ENCODE data around the gene THEMIS. TPM values are rescaled to one million over a fixed set of nuclear protein-coding genes. Genes with fewer than 3 reads are reported as not detected.

Gene THEMIS
- total and polyA plus RNA-seq, 2 donors (not counting 1 experiment from before 2014, with no cell fraction given), result not detected

- no peak overlapping the region for H3K9ac ChIP-seq (ENCODE audit: insufficient read depth, low read length)
- no peaks in the 10 kb centered on the region for H4K20me1 ChIP-seq (ENCODE audit: control insufficient read depth, extremely low read depth, insufficient read depth, low read length)
- H3K4me2 ChIP-seq (ENCODE audit: extremely low read depth, insufficient read depth, low read length), result no peak overlapping the region
- no peaks in the 10 kb centered on the region for H3K9me3 ChIP-seq (ENCODE audit: control insufficient read depth, insufficient read depth, low read depth, low read length)
- H3K79me2 ChIP-seq (ENCODE audit: control insufficient read depth, insufficient read depth, low read length), result no peaks in the 10 kb centered on the region
- H3K27me3 ChIP-seq (ENCODE audit: control insufficient read depth, insufficient read depth, low read length), result no peaks in the 10 kb centered on the region
- no peak for DNase-seq (ENCODE audit: low read depth in 2 of 2)
- no peaks in the 10 kb centered on the region for H3K36me3 ChIP-seq (ENCODE audit: control insufficient read depth, insufficient read depth, low read length)
- H3K4me1 ChIP-seq (ENCODE audit: control insufficient read depth, extremely low read depth, insufficient read depth, low read length), result no peaks in the 10 kb centered on the region
- H3K27ac ChIP-seq (ENCODE audit: insufficient read depth, low read length), result no peak overlapping the region
- no peak overlapping the region for H3K4me3 ChIP-seq (replicated peaks in 1 of 4; ENCODE audit: control extremely low read depth in 1 of 4, insufficient read depth in 1 of 4, low read depth in 3 of 4, low read length in 4 of 4)
- no peak for TF ChIP-seq CTCF (conservative IDR thresholded peaks at IDR 0.05 in 1 of 2, IDR thresholded peaks at IDR 0.05 in 1 of 2; ENCODE audit: low read depth in 1 of 2, low read length in 2 of 2)
- no peak for TF ChIP-seq EZH2 (IDR thresholded peaks at IDR 0.05; ENCODE audit: low read length, missing control alignments)
- no peak overlapping the region for H2AFZ ChIP-seq (ENCODE audit: low read length)
Observed at GRCh38 chr6:127924031-127924430, 23.2 kb upstream of the THEMIS start.

GRCh38 chr6:127923135-127923534, 22.3 kb upstream of the THEMIS start:
- Histone ChIP-seq H3K9ac (ENCODE audit: insufficient read depth, low read length) (no peak overlapping the region), H3K4me3 (replicated peaks in 1 of 4; ENCODE audit: control extremely low read depth in 1 of 4, insufficient read depth in 1 of 4, low read depth in 3 of 4, low read length in 4 of 4) (no peak overlapping the region), H3K9me3 (ENCODE audit: control insufficient read depth, insufficient read depth, low read depth, low read length) (no peaks in the 10 kb centered on the region), H4K20me1 (ENCODE audit: control insufficient read depth, extremely low read depth, insufficient read depth, low read length) (no peaks in the 10 kb centered on the region), H2AFZ (ENCODE audit: low read length) (no peak overlapping the region), H3K27me3 (ENCODE audit: control insufficient read depth, insufficient read depth, low read length) (no peaks in the 10 kb centered on the region), H3K79me2 (ENCODE audit: control insufficient read depth, insufficient read depth, low read length) (no peaks in the 10 kb centered on the region), H3K4me2 (ENCODE audit: extremely low read depth, insufficient read depth, low read length) (no peak overlapping the region), H3K27ac (ENCODE audit: insufficient read depth, low read length) (no peak overlapping the region), H3K4me1 (ENCODE audit: control insufficient read depth, extremely low read depth, insufficient read depth, low read length) (no peaks in the 10 kb centered on the region), H3K36me3 (ENCODE audit: control insufficient read depth, insufficient read depth, low read length) (no peaks in the 10 kb centered on the region)
- DNase-seq (ENCODE audit: low read depth in 2 of 2), result no peak
- TF ChIP-seq EZH2 (IDR thresholded peaks at IDR 0.05; ENCODE audit: low read length, missing control alignments), result no peak
- TF ChIP-seq CTCF (conservative IDR thresholded peaks at IDR 0.05 in 1 of 2, IDR thresholded peaks at IDR 0.05 in 1 of 2; ENCODE audit: low read depth in 1 of 2, low read length in 2 of 2), result no peak

GRCh38 chr6:127921982-127922381, 21.1 kb upstream of the THEMIS start:
- Histone ChIP-seq H4K20me1 (ENCODE audit: control insufficient read depth, extremely low read depth, insufficient read depth, low read length) (no peaks in the 10 kb centered on the region), H3K4me3 (replicated peaks in 1 of 4; ENCODE audit: control extremely low read depth in 1 of 4, insufficient read depth in 1 of 4, low read depth in 3 of 4, low read length in 4 of 4) (no peak overlapping the region), H3K79me2 (ENCODE audit: control insufficient read depth, insufficient read depth, low read length) (no peaks in the 10 kb centered on the region), H3K27ac (ENCODE audit: insufficient read depth, low read length) (no peak overlapping the region), H3K4me1 (ENCODE audit: control insufficient read depth, extremely low read depth, insufficient read depth, low read length) (no peaks in the 10 kb centered on the region), H3K9me3 (ENCODE audit: control insufficient read depth, insufficient read depth, low read depth, low read length) (no peaks in the 10 kb centered on the region), H3K4me2 (ENCODE audit: extremely low read depth, insufficient read depth, low read length) (no peak overlapping the region), H3K36me3 (ENCODE audit: control insufficient read depth, insufficient read depth, low read length) (no peaks in the 10 kb centered on the region), H2AFZ (ENCODE audit: low read length) (no peak overlapping the region), H3K27me3 (ENCODE audit: control insufficient read depth, insufficient read depth, low read length) (no peaks in the 10 kb centered on the region), H3K9ac (ENCODE audit: insufficient read depth, low read length) (no peak overlapping the region)
- DNase-seq (ENCODE audit: low read depth in 2 of 2), result no peak
- TF ChIP-seq EZH2 (IDR thresholded peaks at IDR 0.05; ENCODE audit: low read length, missing control alignments) (no peak), CTCF (conservative IDR thresholded peaks at IDR 0.05 in 1 of 2, IDR thresholded peaks at IDR 0.05 in 1 of 2; ENCODE audit: low read depth in 1 of 2, low read length in 2 of 2) (no peak)

All from fibroblast of lung (primary cell).